Neural crest cell (in vitro differentiated cells): ENCODE measurements around the gene SNAP91. TPM values are rescaled to one million over a fixed set of nuclear protein-coding genes. Genes with fewer than 3 reads are reported as not detected.

Experiments
- DNase-seq: peaks from one replicate; pipeline ENCODE4 v3.0.0; 2021; ENCODE audit warnings: low read depth, mixed read lengths, low spot score
- H3K27ac Mint-ChIP-seq: one replicate; pipeline ENCODE4 v1.8.0; 2021; ENCODE audit warnings: mild to moderate bottlenecking, mixed read lengths; ENCODE audit not compliant: unreplicated experiment
- H3K27me3 Mint-ChIP-seq: 2 replicates; pipeline ENCODE4 v1.8.0; 2021; ENCODE audit warnings: low read depth, mild to moderate bottlenecking, mixed read lengths
- H3K36me3 Mint-ChIP-seq: 2 replicates; pipeline ENCODE4 v1.8.0; 2021; ENCODE audit warnings: low read depth, mild to moderate bottlenecking, mixed read lengths
- H3K4me1 Mint-ChIP-seq: 2 replicates; pipeline ENCODE4 v1.8.0; 2021; ENCODE audit warnings: mixed read lengths
- H3K4me3 Mint-ChIP-seq: one replicate; pipeline ENCODE4 v1.8.0; 2021; ENCODE audit warnings: mild to moderate bottlenecking, mixed read lengths
- H3K9me3 Mint-ChIP-seq: 2 replicates; pipeline ENCODE4 v1.8.0; 2021; ENCODE audit warnings: mixed read lengths
- CTCF ChIP-seq: fragments of 200-600 bp; sonication (generic); conservative IDR thresholded peaks from 2 replicates; pipeline ENCODE4 v1.5.0; 2021; ENCODE audit warnings: antibody characterized with exemption, mild to moderate bottlenecking
- total RNA-seq: library from RNA; stranded (reverse); gene quantifications from 2 replicates; pipeline ENCODE4 v1.2.1, GENCODE V29; 2021

The SNAP91 gene
- total RNA-seq, 1 donor from 2014 or later: 8.7 TPM

- no peaks in the 10 kb centered on the region for H3K36me3 Mint-ChIP-seq
- no peak overlapping the region for H3K4me3 Mint-ChIP-seq
- no peaks in the 10 kb centered on the region for H3K9me3 Mint-ChIP-seq
- no peaks in the 10 kb centered on the region for H3K27me3 Mint-ChIP-seq
- TF ChIP-seq CTCF: peak; percentile 81
- peak; percentile 16 for DNase-seq
- no peaks in the 10 kb centered on the region for H3K4me1 Mint-ChIP-seq
- no peak overlapping the region for H3K27ac Mint-ChIP-seq
These were observed 93.6 kb downstream of the SNAP91 start for GRCh38 chr6:83615025-83615999.

- no peak for DNase-seq
- no peak overlapping the region for H3K4me3 Mint-ChIP-seq
- H3K27me3 Mint-ChIP-seq: no peaks in the 10 kb centered on the region
- H3K36me3 Mint-ChIP-seq: no peaks in the 10 kb centered on the region
- H3K9me3 Mint-ChIP-seq: no peaks in the 10 kb centered on the region
- H3K4me1 Mint-ChIP-seq: no peaks in the 10 kb centered on the region
- H3K27ac Mint-ChIP-seq: no peak overlapping the region
- no peak for TF ChIP-seq CTCF
These were observed 95.5 kb downstream of the SNAP91 start for GRCh38 chr6:83613378-83613777.

- TF ChIP-seq CTCF: no peak
- H3K36me3 Mint-ChIP-seq: no peaks in the 10 kb centered on the region
- H3K27me3 Mint-ChIP-seq: no peaks in the 10 kb centered on the region
- H3K9me3 Mint-ChIP-seq: no peaks in the 10 kb centered on the region
- H3K27ac Mint-ChIP-seq: no peak overlapping the region
- H3K4me1 Mint-ChIP-seq: no peaks in the 10 kb centered on the region
- DNase-seq: no peak
- no peak overlapping the region for H3K4me3 Mint-ChIP-seq
These were observed 99.7 kb downstream of the SNAP91 start for GRCh38 chr6:83609248-83609647.

- no peaks in the 10 kb centered on the region for H3K27me3 Mint-ChIP-seq
- H3K36me3 Mint-ChIP-seq: no peaks in the 10 kb centered on the region
- no peaks in the 10 kb centered on the region for H3K4me1 Mint-ChIP-seq
- no peak overlapping the region for H3K4me3 Mint-ChIP-seq
- H3K27ac Mint-ChIP-seq: no peak overlapping the region
- DNase-seq: no peak
- TF ChIP-seq CTCF: no peak
- H3K9me3 Mint-ChIP-seq: no peaks in the 10 kb centered on the region
These were observed 103.4 kb downstream of the SNAP91 start for GRCh38 chr6:83605517-83605916.

GRCh38 chr6:83603551-83603950, 105.3 kb downstream of the SNAP91 start:
- H3K27ac Mint-ChIP-seq: no peak overlapping the region
- H3K36me3 Mint-ChIP-seq: no peaks in the 10 kb centered on the region
- TF ChIP-seq CTCF: no peak
- no peak overlapping the region for H3K4me3 Mint-ChIP-seq
- no peaks in the 10 kb centered on the region for H3K9me3 Mint-ChIP-seq
- H3K27me3 Mint-ChIP-seq: no peaks in the 10 kb centered on the region
- DNase-seq: no peak
- H3K4me1 Mint-ChIP-seq: no peaks in the 10 kb centered on the region
